HUES48 (cell line): ENCODE results near the gene SLAIN1.

ENCODE experiments used
- H3K27ac ChIP-seq: one replicate; pipeline ENCODE4 v1.7.0; 2013; ENCODE audit warnings: low read depth, low read length, inconsistent platforms
- H3K27me3 ChIP-seq: 2 replicates; pipeline ENCODE4 v1.6.1; 2013; ENCODE audit warnings: mild to moderate bottlenecking, low read length; ENCODE audit not compliant: control insufficient read depth, insufficient read depth
- H3K36me3 ChIP-seq: 2 replicates; pipeline ENCODE4 v1.6.1; 2013; ENCODE audit warnings: low read length; ENCODE audit not compliant: control insufficient read depth, insufficient read depth
- H3K4me1 ChIP-seq: 2 replicates; pipeline ENCODE4 v1.6.1; 2013; ENCODE audit warnings: mild to moderate bottlenecking, low read length; ENCODE audit not compliant: control insufficient read depth, insufficient read depth
- H3K4me3 ChIP-seq: 2 replicates; pipeline ENCODE4 v1.5.1; 2013; ENCODE audit warnings: mild to moderate bottlenecking, low read depth, low read length
- H3K9ac ChIP-seq: 2 replicates; pipeline ENCODE4 v1.6.1; 2013; ENCODE audit warnings: mild to moderate bottlenecking, low read depth, low read length, moderate library complexity
- H3K9me3 ChIP-seq: 2 replicates; pipeline ENCODE4 v1.6.1; 2013; ENCODE audit warnings: low read length; ENCODE audit not compliant: control insufficient read depth, insufficient read depth

SLAIN1 gene

GRCh38 chr13:77752512-77753069 is 55.1 kb downstream of the SLAIN1 start:
- H3K4me1 ChIP-seq: peaks cover 6% of the 10 kb centered on the region; the same call in 1 of the 2 replicates
- H3K36me3 ChIP-seq: peaks cover 30% of the 10 kb centered on the region
- H3K4me3 ChIP-seq: no peak overlapping the region
- no peaks in the 10 kb centered on the region for H3K27me3 ChIP-seq
- H3K9me3 ChIP-seq: no peaks in the 10 kb centered on the region
- H3K27ac ChIP-seq: no peak overlapping the region
- H3K9ac ChIP-seq: no peak overlapping the region

GRCh38 chr13:77760893-77761292 is 63.4 kb downstream of the SLAIN1 start:
- Histone ChIP-seq H3K27ac (no peak overlapping the region), H3K9me3 (no peaks in the 10 kb centered on the region)

GRCh38 chr13:77767413-77767812 is 69.9 kb downstream of the SLAIN1 start:
- no peak overlapping the region for H3K4me3 ChIP-seq
- no peaks in the 10 kb centered on the region for H3K4me1 ChIP-seq
- no peak overlapping the region for H3K9ac ChIP-seq
- H3K27me3 ChIP-seq: no peaks in the 10 kb centered on the region
- H3K27ac ChIP-seq: no peak overlapping the region
- peaks cover 22% of the 10 kb centered on the region for H3K36me3 ChIP-seq
- no peaks in the 10 kb centered on the region for H3K9me3 ChIP-seq

More at GRCh38 chr13:77760893-77761292, 63.4 kb downstream of the SLAIN1 start:
- Histone ChIP-seq H3K4me3 (no peak overlapping the region), H3K4me1 (no peaks in the 10 kb centered on the region), H3K36me3 (peaks cover 40% of the 10 kb centered on the region), H3K27me3 (no peaks in the 10 kb centered on the region), H3K9ac (no peak overlapping the region)

GRCh38 chr13:77774181-77774580 is 76.7 kb downstream of the SLAIN1 start:
- Histone ChIP-seq H3K27ac (no peak overlapping the region), H3K9ac (no peak overlapping the region), H3K4me3 (no peak overlapping the region), H3K27me3 (no peaks in the 10 kb centered on the region), H3K9me3 (no peaks in the 10 kb centered on the region), H3K4me1 (peaks cover 5% of the 10 kb centered on the region), H3K36me3 (no peaks in the 10 kb centered on the region)

- Histone ChIP-seq H3K4me1 (peaks cover 5% of the 10 kb centered on the region), H3K4me3 (no peak overlapping the region), H3K9ac (no peak overlapping the region), H3K27ac (no peak overlapping the region), H3K36me3 (no peaks in the 10 kb centered on the region), H3K9me3 (no peaks in the 10 kb centered on the region), H3K27me3 (no peaks in the 10 kb centered on the region)
Measured at GRCh38 chr13:77776704-77777103, 79.2 kb downstream of the SLAIN1 start.

GRCh38 chr13:77779552-77780272 is 82.2 kb downstream of the SLAIN1 start:
- H3K27ac ChIP-seq: no peak overlapping the region
- H3K9me3 ChIP-seq: no peaks in the 10 kb centered on the region
- no peak overlapping the region for H3K9ac ChIP-seq
- no peaks in the 10 kb centered on the region for H3K36me3 ChIP-seq
- H3K27me3 ChIP-seq: no peaks in the 10 kb centered on the region
- H3K4me1 ChIP-seq: peaks cover 12% of the 10 kb centered on the region
- H3K4me3 ChIP-seq: no peak overlapping the region

GRCh38 chr13:77781808-77782207 is 84.3 kb downstream of the SLAIN1 start:
- Histone ChIP-seq H3K27me3 (no peaks in the 10 kb centered on the region), H3K27ac (no peak overlapping the region), H3K4me1 (peaks cover 13% of the 10 kb centered on the region), H3K9me3 (no peaks in the 10 kb centered on the region), H3K9ac (no peak overlapping the region), H3K36me3 (no peaks in the 10 kb centered on the region), H3K4me3 (no peak overlapping the region)

GRCh38 chr13:77784515-77784914 is 87.0 kb downstream of the SLAIN1 start:
- Histone ChIP-seq H3K4me1 (peaks cover 8% of the 10 kb centered on the region), H3K9ac (no peak overlapping the region), H3K4me3 (no peak overlapping the region), H3K27ac (peak overlapping the region; percentile 77), H3K36me3 (no peaks in the 10 kb centered on the region), H3K9me3 (no peaks in the 10 kb centered on the region), H3K27me3 (no peaks in the 10 kb centered on the region)

- no peak overlapping the region for H3K4me3 ChIP-seq
- no peak overlapping the region for H3K9ac ChIP-seq
- no peak overlapping the region for H3K27ac ChIP-seq
- no peaks in the 10 kb centered on the region for H3K36me3 ChIP-seq
- peaks cover 8% of the 10 kb centered on the region for H3K4me1 ChIP-seq
- 0 out of 2 replicates have a peak, but pooled peaks cover 10% of the 10 kb centered on the region for H3K9me3 ChIP-seq
- no peaks in the 10 kb centered on the region for H3K27me3 ChIP-seq
Measured at GRCh38 chr13:77786695-77787287, 89.3 kb downstream of the SLAIN1 start.

GRCh38 chr13:77789376-77789775 is 91.9 kb downstream of the SLAIN1 start:
- Histone ChIP-seq H3K9ac (no peak overlapping the region), H3K4me1 (peaks cover 5% of the 10 kb centered on the region), H3K9me3 (peaks cover 18% of the 10 kb centered on the region; the same call in 1 of the 2 replicates), H3K4me3 (no peak overlapping the region), H3K27ac (no peak overlapping the region), H3K36me3 (no peaks in the 10 kb centered on the region), H3K27me3 (no peaks in the 10 kb centered on the region)

GRCh38 chr13:77800219-77800618 is 102.7 kb downstream of the SLAIN1 start:
- Histone ChIP-seq H3K9ac (no peak overlapping the region), H3K27ac (no peak overlapping the region), H3K9me3 (peaks cover 2% of the 10 kb centered on the region; the same call in 1 of the 2 replicates), H3K36me3 (no peaks in the 10 kb centered on the region), H3K4me1 (no peaks in the 10 kb centered on the region), H3K27me3 (no peaks in the 10 kb centered on the region), H3K4me3 (no peak overlapping the region)
